Breast epithelium (tissue), 4 donors: ENCODE results near the gene TOX2. TPM values are rescaled to one million over a fixed set of nuclear protein-coding genes. Genes with fewer than 3 reads are reported as not detected.

Source experiments
- DNase-seq, 2 donors: peaks; one replicate each; pipeline ENCODE4 v3.0.0-alpha.2; 2019; ENCODE audit warnings: low spot score in 2 of 2
- H3K27ac ChIP-seq, 2 donors: fragments of 200-600 bp; sonication (generic) in 1 of 2; one replicate each; pipeline ENCODE4 v1.5.1; 2016 to 2019; ENCODE audit warnings: mild to moderate bottlenecking in 1 of 2
- H3K27me3 ChIP-seq, 2 donors: fragments of 200-600 bp; sonication (generic) in 1 of 2; one replicate each; pipeline versions ENCODE4 v1.5.1 to v1.6.0; 2017 to 2019; ENCODE audit warnings: control low read depth in 1 of 2, mild to moderate bottlenecking in 1 of 2
- H3K36me3 ChIP-seq: fragments of 200-600 bp; one replicate; pipeline ENCODE4 v1.5.1; 2019
- H3K4me1 ChIP-seq, 2 donors: fragments of 200-600 bp; sonication (generic); one replicate each; pipeline ENCODE4 v1.5.1; 2016 to 2019; ENCODE audit warnings: control low read depth in 1 of 2
- H3K4me3 ChIP-seq, 3 donors: fragments of 200-600 bp; sonication (generic); 1 replicate in 2 of 3; 2 replicates in 1 of 3; pipeline ENCODE4 v1.5.1; 2016 to 2019; ENCODE audit warnings: mild to moderate bottlenecking in 3 of 3, moderate library complexity in 2 of 3
- H3K9me3 ChIP-seq, 2 donors: fragments of 200-600 bp; sonication (generic) in 1 of 2; one replicate each; pipeline ENCODE4 v1.5.1; 2016 to 2019; ENCODE audit warnings: control low read depth in 1 of 2
- POLR2A ChIP-seq: fragments of 450-650 bp; IDR thresholded peaks from one replicate; pipeline ENCODE4 v1.6.1; 2016; ENCODE audit warnings: antibody characterized with exemption, mild to moderate bottlenecking, moderate library complexity
- POLR2AphosphoS5 ChIP-seq, 3 donors: sonication (generic); formaldehyde crosslinking; IDR thresholded peaks; one replicate each; pipeline ENCODE4 v1.6.1; 2017; ENCODE audit warnings: antibody characterized with exemption in 3 of 3
- intact Hi-C: fragments of 100-400 bp; cut with DNase I; formaldehyde crosslinking; loops from one replicate; pipeline ENCODE4 v1.15.1; 2023; ENCODE audit warnings: low total_unique reads
- total RNA-seq, 3 donors: library from RNA; depleted of rRNA; stranded (reverse); fragments of >200 nt; gene quantifications; one replicate each; pipeline ENCODE4 v1.1.0, GENCODE V29; 2016
- TF ChIP-seq, protein P1 (sequence below), 3 donors: fragments of 450-650 bp; IDR thresholded peaks; one replicate each; pipeline ENCODE4 v1.5.1; 2016 to 2017; ENCODE audit warnings: antibody characterized with exemption in 3 of 3, mild to moderate bottlenecking in 3 of 3, moderate library complexity in 3 of 3

The TOX2 gene
- total RNA-seq, 3 donors from 2014 or later, result 0.44 to 7.4 (median 0.66) TPM

DNA sequence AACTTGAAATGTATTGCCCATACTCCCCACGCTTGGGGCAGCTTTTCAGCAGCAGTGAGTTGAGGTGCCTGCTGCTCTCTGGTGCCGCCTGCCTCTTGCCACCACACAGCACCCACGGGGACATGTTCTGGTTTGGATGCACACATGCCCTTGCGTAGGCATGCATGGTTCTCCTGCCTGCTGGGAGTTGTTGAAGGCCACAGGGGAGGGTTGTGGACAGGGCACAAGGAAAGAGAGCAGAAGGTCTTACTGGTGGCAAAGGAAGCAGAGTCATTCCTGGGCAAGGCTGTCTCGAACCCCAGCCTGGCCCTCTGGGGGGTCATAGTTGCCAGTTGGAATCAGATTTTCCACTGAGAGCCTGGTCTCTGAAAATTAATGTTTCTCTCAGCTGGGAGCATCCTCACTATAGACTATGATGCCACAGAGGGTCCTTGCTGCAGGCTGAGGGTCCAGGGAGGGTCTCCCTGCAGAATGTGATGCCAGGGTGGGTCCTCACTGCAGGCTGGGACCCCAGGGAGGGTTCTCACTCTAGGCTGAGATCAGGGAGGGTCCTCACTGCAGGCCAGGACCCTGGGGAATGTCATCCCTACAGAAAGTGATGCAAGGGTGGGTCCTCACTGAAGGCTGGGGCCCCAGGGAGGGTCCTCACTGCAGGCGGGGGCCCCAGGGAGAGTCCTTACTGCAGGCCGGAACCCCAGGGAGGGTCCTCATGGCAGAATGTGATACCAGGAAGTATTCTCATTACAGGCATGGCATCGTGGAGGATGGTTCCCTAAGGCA is 59.2 kb downstream of the TOX2 start:
- DNase-seq, result no peak
- intact Hi-C loops, result no loop called here
- Histone ChIP-seq H3K9me3 (peaks cover 0 to 5% of the 10 kb centered on the region in 2 donors), H3K4me1 (no peaks in the 10 kb centered on the region), H3K4me3 (no peak overlapping the region), H3K27me3 (peaks cover 0 to 16% of the 10 kb centered on the region in 2 donors), H3K27ac (no peak overlapping the region), H3K36me3 (no peaks in the 10 kb centered on the region)
- TF ChIP-seq POLR2AphosphoS5 (IDR thresholded peaks at IDR 0.05) (no peak), POLR2A (no peak)
- TF ChIP-seq, protein P1, sequence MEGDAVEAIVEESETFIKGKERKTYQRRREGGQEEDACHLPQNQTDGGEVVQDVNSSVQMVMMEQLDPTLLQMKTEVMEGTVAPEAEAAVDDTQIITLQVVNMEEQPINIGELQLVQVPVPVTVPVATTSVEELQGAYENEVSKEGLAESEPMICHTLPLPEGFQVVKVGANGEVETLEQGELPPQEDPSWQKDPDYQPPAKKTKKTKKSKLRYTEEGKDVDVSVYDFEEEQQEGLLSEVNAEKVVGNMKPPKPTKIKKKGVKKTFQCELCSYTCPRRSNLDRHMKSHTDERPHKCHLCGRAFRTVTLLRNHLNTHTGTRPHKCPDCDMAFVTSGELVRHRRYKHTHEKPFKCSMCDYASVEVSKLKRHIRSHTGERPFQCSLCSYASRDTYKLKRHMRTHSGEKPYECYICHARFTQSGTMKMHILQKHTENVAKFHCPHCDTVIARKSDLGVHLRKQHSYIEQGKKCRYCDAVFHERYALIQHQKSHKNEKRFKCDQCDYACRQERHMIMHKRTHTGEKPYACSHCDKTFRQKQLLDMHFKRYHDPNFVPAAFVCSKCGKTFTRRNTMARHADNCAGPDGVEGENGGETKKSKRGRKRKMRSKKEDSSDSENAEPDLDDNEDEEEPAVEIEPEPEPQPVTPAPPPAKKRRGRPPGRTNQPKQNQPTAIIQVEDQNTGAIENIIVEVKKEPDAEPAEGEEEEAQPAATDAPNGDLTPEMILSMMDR (IDR thresholded peaks at IDR 0.05), result no peak

DNA sequence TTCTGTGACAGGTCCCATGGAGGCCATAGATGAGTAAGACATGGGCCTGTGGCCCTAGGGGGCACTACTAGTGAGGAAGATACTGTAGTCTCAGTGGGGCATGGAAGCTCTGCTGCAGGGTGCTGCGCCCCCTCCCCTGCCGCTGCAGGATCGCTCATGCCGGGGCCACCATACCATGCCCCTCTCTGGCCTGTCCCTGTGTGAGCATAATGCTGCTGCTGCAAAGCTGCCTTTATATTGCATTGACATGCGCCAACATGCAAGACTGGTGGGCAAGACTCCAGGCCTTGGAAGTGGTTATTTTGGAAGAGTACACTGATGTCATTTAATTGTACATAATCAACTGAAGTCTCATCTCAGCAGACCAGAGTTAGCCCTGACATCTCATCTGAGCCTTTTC is 60.0 kb downstream of the TOX2 start:
- Histone ChIP-seq H3K4me3 (no peak overlapping the region), H3K4me1 (no peaks in the 10 kb centered on the region), H3K27ac (no peak overlapping the region), H3K36me3 (no peaks in the 10 kb centered on the region), H3K27me3 (peaks cover 0 to 16% of the 10 kb centered on the region in 2 donors), H3K9me3 (peaks cover 0 to 5% of the 10 kb centered on the region in 2 donors)
- TF ChIP-seq POLR2AphosphoS5 (IDR thresholded peaks at IDR 0.05), result no peak
- no peak for TF ChIP-seq POLR2A
- TF ChIP-seq, protein P1 (IDR thresholded peaks at IDR 0.05), result no peak
- no peak for DNase-seq
- intact Hi-C loops, result no loop called here

DNA sequence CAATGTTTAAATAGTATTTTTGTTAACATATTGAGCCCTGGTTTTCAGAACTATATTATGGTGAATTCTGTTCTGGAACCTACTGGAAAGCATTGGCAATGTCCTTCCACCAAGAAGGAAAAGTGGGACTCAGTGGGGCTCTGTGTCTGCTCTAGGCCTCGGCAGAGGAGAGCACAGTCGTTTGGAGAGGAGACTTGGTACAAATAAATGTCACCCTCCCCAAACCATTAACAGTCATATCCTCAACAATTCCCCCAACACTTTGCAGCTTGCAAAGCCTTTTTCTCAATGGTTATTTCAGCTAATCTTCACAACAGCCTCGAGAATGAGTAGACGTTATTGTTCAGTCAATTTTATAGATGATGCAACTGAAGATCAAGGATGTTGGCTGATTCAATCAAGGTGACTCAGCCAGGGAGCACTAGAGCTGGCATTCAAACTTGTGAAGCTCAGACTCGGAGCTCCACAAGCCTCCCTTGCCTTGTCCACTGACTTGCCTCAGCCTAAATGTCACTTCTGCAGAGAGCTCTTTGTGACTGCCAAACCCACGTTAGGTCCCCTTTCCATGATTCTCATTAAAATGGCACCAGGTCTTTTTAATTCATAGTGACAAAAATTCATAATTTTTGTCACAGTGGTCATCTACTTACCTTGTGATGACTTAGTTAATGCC is 60.6 kb downstream of the TOX2 start:
- Histone ChIP-seq H3K36me3 (no peaks in the 10 kb centered on the region), H3K4me3 (no peak overlapping the region), H3K9me3 (peaks cover 0 to 1% of the 10 kb centered on the region in 2 donors), H3K27ac (no peak overlapping the region), H3K4me1 (no peaks in the 10 kb centered on the region), H3K27me3 (peaks cover 0 to 16% of the 10 kb centered on the region in 2 donors)
- TF ChIP-seq, protein P1 (IDR thresholded peaks at IDR 0.05), result no peak
- TF ChIP-seq POLR2A (no peak), POLR2AphosphoS5 (IDR thresholded peaks at IDR 0.05) (no peak)
- DNase-seq, result no peak
- intact Hi-C loops, result no loop called here

DNA sequence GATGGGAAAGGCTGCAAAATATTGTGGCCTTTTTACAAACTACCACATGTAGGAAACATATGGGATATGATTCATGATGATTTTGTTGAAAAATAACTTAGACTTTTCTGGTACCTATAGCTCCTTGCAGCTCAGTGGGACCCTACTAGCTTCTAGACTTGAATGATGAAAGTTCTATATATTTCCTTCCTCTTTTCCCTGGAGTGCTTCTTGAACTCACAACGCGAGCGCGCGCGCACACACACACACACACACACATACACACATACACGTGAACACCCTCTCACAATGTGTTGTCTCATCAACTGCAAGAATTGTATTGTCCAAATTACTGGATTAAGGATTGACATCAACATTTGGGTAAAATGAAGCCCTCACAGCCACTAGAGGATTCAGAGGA is 61.9 kb downstream of the TOX2 start:
- intact Hi-C loops, result no loop called here
- Histone ChIP-seq H3K27me3 (peaks cover 0 to 16% of the 10 kb centered on the region in 2 donors), H3K4me1 (no peaks in the 10 kb centered on the region), H3K36me3 (no peaks in the 10 kb centered on the region), H3K27ac (no peak overlapping the region), H3K4me3 (no peak overlapping the region), H3K9me3 (no peaks in the 10 kb centered on the region)
- DNase-seq, result no peak
- TF ChIP-seq, protein P1 (IDR thresholded peaks at IDR 0.05), result no peak
- no peak for TF ChIP-seq POLR2AphosphoS5 (IDR thresholded peaks at IDR 0.05)

DNA sequence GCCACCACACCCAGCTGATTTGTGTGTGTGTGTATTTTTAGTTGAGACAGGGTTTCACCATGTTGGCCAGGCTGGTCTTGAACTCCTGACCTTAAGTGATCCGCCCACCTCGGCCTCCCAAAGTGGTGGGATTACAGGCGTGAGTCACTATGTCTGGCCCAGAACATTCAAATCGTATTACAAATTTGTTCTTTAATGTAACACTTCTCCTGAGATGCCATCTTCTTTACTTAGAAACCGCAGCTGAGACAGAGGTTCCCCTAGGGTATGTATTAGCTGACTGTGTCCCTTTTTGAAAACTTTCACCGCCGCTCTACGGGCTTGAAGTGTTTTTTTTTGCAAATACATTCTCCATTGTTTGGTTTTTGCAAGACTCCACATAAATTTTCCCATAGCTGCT is 62.6 kb downstream of the TOX2 start:
- TF ChIP-seq POLR2AphosphoS5 (IDR thresholded peaks at IDR 0.05) (no peak), POLR2A (no peak)
- TF ChIP-seq, protein P1 (IDR thresholded peaks at IDR 0.05), result no peak
- DNase-seq, result no peak
- H3K27me3 ChIP-seq, result peaks cover 0 to 16% of the 10 kb centered on the region in 2 donors
- no peak overlapping the region for H3K4me3 ChIP-seq
- H3K27ac ChIP-seq, result no peak overlapping the region
- no peaks in the 10 kb centered on the region for H3K9me3 ChIP-seq
- no peaks in the 10 kb centered on the region for H3K36me3 ChIP-seq
- intact Hi-C loops, result no loop called here
- no peaks in the 10 kb centered on the region for H3K4me1 ChIP-seq
